ENCODE results near the gene VPS39.

VPS39 gene

DNA sequence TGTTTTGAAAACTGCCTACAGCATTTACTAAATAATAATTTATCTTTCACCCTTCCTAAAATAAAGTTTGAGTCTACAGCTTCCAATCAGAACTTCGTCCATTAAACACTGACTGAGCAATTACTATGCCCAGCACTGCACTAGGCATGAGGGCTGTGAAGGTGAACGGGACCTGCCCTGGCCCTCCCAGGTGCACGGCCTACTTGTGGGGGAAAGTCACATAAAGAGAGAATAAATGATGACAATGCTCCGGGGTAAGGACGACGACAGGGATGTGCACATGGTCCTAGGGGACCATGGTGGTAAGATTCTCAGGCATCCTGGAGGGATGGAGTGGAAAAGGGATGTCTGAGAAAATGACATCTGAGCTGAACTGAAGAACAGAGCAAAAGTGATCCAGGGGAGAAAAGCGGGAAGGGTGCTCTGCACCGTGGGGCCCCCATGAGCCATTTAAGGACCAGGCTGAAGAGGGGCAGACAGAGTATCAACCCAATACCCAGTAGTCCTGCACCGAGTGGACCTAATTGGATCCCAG is 63.2 kb downstream of the VPS39 start:
- DNase-seq (ENCODE audit: low spot score): no peak

- DNase-seq (ENCODE audit: low spot score): no peak
These were observed 64.1 kb downstream of the VPS39 start for GRCh38 chr15:42143866-42144625.

DNA sequence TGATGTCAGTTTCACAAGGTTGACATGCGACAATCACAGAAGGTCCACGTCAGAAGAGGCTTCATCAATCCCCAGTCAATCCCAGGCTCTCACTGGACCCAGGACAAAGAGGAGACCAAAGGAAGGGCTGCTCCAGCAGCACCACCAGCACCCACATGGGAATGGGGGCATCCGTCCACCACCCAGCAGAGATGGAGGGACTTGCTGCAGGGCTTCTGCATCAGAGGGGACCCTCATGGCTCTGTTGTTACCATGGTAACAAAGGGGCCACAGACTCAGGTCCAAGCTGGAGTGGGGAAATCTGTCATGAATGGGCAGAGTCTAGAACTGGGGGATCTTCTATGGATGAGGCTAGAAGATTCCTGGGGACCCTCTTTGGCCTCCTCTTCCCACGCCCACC is 64.7 kb downstream of the VPS39 start:
- DNase-seq (ENCODE audit: low spot score): no peak

DNA sequence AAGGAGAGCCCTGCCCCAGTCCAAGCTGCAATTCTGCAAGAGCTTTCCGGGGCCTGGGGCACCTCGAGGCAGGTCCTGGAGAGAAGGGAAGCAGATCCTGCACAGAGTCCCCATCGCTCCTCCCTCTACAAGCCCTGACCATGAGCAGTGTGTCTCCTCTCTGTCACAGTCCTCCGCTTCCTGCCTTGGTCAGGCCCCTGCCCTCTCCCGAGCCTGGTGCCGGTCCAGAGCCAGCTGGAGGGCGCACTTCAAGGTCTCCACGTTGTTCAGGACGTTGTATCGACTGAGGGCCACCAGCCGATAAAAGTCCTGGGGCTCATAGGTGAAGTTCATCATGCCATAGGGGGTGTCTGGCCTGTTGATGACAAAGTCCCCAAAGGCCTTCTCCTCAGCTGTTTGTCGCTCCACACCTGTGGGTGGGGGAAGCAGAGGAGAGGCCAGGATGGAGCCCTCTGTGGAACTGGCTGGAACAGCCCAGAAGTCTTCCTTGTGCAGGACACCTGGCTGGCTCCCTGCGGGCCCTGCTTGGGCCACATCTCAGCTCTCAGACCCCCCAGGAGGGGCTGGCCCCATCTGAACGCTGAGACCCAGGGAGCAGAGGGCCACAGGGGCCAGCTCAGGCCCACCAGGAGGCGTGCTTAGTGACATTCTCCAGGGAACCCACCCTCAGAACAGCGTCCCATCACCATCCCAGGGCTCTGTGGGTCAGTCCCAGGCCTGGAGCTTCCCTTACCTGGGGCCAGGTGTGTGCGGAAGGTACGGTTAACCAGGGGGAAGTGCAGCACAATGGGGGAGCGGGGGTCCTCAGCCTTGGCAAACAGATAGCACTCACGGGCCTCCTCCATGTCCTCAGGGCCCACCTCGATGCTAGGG is 66.1 kb downstream of the VPS39 start:
- no peak for DNase-seq (ENCODE audit: low spot score)

DNA sequence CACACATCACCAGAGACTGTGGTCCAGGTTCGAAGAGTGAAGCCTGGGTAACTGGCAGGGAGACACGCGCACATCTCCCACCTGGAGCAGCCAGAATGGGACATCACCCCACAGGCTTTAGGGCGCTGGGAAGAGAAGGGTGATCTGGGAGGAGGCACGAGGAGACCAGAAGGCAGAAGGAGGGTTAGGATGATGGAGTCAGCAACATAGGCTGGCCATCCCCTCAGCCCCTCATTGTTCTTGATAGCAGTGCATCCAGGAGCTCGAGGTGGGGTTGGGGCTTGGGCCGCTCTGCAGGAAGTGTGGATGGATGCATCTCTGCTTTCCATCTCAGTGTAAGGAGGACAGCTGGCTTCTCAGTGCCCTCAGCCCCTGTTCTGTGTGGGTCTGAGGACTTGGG is 66.9 kb downstream of the VPS39 start:
- no peak for DNase-seq (ENCODE audit: low spot score)

DNA sequence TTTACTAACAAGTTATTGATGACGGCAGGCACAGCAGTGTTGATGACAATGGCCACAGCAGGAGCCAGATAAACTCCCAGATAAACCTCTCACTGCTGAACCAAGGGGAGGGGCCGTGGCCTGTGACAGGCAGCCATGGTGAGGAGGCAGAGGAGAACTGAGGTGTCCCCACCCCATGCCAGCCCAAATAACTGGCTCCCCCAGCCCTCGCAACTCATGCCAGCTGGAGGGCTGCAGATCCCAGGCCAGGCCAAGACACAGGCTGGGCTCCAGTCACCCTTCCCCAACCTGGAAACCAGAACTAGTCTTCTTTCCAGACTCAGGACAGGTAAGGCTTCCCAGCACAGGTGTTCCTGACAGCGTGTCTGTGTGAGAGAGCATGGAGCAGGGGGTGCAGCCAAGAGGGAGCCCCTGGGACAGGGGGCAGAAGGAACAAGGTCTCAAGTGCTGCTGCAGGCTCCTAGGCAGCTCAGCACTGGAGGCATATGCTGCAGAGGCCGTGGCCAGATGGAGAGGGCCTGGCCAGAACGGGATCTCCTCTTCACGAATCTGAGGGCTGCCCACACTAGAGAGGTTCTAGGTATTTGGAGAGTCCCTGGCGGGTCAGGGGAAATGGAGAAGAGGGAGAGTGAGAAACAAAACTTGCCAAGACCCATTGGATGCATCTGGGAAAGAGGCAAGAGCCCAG is 67.6 kb downstream of the VPS39 start:
- DNase-seq (ENCODE audit: low spot score): no peak

- no peak for DNase-seq (ENCODE audit: low spot score)
These were observed 68.5 kb downstream of the VPS39 start for GRCh38 chr15:42139596-42139995.

GRCh38 chr15:42138968-42139386 is 69.1 kb downstream of the VPS39 start:
- DNase-seq (ENCODE audit: low spot score): no peak

DNA sequence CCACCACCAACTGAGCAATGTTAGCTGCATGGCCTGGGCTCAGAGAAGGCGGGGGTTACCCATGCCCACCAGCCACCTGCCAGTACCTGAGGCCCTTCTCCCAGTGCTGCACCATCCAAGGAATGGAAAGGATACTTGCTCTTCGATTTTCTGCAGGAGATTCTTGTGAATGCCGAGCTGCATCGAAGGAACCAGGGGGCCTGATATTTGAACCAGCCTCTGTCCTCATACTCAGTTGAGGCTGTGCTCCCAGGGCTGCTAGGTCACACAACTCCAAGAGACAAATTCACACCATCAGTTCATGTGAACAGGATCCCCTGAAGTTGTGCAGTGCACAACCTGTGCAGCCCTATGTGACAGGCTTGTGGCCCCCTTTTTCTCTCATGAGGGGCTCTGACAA is 69.7 kb downstream of the VPS39 start:
- no peak for DNase-seq (ENCODE audit: low spot score)

DNA sequence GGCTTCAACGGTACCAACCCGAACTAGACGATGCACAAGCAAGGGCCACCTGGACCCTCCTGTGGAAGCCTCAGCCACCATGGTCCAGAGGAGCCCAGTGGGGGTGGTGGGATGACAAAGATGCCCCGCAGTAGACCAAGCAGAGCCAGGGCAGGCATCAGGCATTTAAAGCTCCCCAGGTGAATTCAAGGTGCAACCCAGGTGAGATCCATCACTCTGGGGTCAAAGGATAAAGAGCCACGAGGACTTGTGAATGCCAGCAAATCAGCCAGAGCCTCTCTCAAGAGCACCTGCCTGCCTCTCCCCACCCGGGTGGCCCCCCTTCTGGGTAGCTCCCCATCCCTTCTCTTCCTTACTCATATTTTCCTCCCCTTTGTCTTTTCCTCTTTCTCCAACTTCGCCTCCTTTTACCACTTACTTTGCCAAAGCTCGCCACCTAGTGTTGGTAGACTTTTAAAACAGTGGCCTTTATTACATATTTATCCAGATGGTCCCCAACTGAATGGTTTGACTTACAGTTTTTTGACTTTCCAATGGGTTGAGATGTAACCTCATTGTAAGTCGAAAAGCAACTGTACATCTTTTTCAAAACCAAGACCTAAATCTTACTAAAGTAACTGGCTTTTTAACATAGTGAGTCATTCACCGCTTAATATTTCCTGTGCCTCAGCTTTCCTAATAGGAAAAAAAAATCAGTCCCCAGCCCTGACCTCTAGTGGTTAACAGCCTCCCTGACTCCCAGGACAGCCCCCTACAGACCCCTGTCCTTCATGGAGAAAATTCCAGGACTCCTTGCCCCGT is 70.4 kb downstream of the VPS39 start:
- peak; percentile 60 for DNase-seq (ENCODE audit: low spot score)

DNA sequence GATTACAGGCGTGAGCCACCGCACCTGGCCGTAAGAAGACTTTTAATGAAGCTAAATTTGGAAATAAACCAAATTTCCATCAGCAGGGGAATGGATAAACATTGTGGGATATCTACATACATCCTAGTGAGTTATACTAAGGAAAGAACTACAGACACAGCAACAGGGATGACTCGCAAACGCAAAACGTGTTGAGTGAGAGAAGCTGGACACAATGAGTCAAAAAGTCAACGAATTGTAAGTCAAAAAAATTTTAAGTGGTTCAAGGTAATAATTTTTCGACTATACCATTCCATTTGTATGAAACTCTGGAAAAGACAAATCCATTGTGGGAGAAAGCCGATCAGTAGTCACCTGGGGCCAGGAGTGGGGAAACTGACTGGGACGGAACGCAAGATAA is 71.6 kb downstream of the VPS39 start:
- no peak for DNase-seq (ENCODE audit: low spot score)

GRCh38 chr15:42135351-42135750 is 72.8 kb downstream of the VPS39 start:
- DNase-seq (ENCODE audit: low spot score): no peak

- no peak for DNase-seq (ENCODE audit: low spot score)
These were observed 73.4 kb downstream of the VPS39 start for GRCh38 chr15:42134617-42135245.

DNA sequence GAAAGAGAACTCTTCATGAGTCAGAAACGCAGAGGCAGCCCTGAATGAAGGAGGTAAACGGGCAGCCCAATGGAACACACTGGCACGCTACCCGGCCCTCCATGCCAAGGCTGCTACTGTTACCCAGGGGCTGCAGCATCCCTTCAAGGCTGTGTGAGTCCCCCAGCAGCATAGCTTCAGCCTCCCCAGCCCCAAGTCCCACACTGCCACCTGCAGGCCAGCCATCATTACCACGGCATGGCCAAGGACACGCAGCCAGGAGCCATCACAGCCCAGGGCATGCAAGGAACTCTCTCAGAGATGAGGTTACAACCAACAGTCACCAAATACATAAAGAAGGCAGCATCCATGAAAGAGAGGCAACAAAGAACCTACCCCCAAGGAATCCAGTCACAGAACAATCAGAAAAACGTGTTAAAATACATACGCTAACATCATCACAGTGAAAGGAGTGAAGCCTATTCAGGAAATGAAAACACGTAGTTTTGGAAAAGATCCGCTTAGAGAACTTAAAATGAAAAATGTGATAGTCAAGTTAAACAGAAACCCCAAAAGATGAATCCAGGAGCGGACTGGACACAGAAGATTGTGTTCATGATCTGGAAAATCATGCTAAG is 74.1 kb downstream of the VPS39 start:
- peak; percentile 54 for DNase-seq (ENCODE audit: low spot score)

DNA sequence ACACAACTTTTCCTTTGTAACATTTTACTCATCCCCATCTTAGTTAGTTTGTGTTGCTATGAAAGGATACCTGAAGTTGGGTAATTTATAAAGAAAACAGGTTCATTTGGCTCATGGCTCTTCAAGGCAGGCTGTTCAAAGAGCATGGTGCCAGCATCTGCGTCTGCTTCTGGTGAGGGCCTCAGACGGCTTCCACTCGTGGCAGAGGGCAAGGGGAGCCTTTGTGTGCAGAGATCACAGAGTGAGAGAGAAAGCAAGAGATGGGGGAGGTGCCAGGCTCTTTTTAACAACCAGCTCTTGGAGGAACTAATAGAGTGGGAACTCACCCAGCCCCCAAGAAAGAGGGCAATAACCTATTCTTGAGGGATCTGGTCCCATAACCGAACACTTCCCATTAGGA is 74.7 kb downstream of the VPS39 start:
- no peak for DNase-seq (ENCODE audit: low spot score)

GRCh38 chr15:42131826-42132806 is 76.0 kb downstream of the VPS39 start:
- DNase-seq (ENCODE audit: low spot score): no peak

- no peak for DNase-seq (ENCODE audit: low spot score)
These were observed 77.1 kb downstream of the VPS39 start for GRCh38 chr15:42131006-42131405.

- no peak for DNase-seq (ENCODE audit: low spot score)
These were observed 77.7 kb downstream of the VPS39 start for GRCh38 chr15:42130246-42130986.

DNA sequence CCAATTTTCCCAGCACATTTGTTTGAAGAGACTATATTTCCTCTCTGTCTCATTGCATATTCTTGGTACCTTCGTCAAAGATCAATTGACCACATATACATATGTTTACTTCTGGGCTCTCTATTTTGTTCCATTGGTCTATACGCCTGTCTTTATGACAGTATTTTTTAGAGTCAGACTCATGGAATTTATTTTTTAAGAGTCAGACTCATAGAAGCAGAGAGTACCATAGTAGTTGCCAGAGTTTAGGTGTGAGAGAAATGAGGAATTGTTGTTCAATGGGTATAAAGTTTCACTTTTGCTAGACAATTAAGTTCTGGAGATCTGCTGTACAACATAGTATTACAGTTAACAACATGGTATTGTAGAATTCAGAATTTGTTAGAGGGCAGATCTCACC is 78.7 kb downstream of the VPS39 start:
- DNase-seq (ENCODE audit: low spot score): no peak
